GM18498 (cell line): ENCODE data around the gene SYNE2.
"Not testable (repeated sequence)": the region's sequence is repeated elsewhere in the genome, so short reads cannot be mapped to it uniquely, and the experiment has no call there.

Source experiments
- ATAC-seq: cut with Tn5 transposase; IDR thresholded peaks from one replicate; pipeline ENCODE4 v1.9.1; 2021; ENCODE audit warnings: mild to moderate bottlenecking, moderate library complexity; ENCODE audit not compliant: unreplicated experiment

The SYNE2 gene

DNA sequence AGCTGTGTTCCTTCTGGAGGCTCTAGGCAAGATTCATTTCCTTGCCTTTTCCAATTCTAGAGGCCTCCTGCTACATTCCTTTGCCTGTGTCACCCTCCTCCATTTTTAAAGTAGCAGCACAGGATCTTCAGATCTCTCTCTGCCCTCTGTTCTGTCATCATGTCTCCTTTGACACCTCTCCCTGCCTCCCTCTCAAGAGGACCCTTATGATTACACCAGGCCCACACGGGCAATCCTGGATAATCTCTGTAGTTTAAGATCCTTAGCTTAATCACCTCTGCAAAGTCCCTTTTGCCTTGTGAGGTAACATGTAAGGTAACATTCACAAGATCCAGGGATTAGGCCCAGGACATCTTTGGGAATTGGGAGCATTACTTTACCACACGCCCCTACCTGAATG is 155.2 kb downstream of the SYNE2 start:
- ATAC-seq = no peak

DNA sequence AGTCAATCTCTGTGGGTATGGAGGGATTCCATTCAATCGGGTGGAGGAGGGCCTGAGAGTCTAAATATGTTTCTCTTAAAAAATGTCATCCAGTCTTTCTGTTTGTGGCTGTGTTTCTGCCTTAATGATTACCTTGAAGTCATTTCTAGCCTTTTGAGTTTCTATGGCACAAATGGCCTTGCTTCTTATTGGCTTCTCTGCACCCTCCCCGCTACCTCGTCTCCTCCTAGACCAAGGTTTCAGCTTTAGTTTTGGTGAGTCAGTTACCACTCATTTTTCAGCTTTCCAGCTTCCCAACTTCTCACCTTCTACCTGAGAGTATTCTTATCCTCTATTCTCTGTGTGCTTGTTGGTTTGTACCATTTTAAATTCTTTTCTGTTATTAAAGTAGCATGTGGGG is 159.2 kb downstream of the SYNE2 start:
- ATAC-seq = no peak

DNA sequence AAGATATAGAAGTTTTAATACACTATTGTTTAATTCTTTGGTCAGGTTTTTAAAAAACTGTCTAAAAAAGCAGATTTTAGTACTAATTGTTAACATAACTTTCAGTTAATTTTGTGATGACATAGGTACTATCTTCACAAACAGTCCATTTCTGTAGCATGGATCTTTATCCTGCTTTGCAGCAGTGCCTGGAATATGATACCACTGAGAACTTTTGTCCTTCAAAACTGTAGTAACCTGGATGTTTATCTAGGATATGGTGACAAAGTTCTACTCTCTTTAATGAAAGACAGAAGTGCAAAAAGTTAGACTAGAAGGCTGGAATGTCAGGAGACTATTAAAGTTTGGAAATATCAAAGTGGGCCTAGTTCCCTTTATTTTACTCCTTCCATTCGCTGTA is 159.9 kb downstream of the SYNE2 start:
- ATAC-seq = no peak

DNA sequence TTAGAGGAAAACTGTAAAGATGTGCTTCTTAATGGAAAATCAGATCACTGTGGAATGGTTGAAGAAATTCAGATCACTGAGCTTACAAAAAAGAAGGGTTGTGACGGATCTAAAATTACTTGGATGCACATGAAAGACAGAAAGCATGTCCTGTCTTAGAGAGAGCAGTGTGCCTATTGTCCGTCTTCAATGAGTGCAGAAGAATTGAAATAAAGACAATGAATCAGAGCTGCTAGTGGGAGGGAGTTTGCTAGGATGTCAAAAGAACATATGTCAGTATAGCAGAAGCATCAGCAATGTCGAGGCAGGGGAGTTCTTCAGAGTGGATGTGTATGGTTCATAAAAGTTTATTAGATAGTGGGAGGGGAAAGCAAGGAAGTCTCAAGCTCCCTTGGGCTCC is 172.7 kb downstream of the SYNE2 start:
- no peak for ATAC-seq

DNA sequence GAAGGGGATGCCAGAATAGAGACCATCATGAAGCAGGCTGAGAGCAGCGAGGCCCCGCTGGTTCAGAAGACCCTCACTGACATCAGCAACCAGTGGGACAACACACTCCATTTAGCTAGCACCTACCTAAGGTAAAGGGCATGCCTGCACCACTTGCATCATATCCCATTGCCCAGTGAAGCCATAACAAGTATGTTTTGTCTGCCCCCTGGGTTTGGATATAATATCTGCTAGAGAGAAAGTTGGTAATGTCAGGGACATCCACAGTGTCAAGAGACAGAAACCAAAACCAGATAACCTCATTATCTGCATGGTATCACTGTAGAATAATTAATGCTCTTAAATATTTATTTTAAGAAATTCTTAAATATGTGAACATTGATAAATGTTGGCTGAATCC is 173.8 kb downstream of the SYNE2 start:
- no peak for ATAC-seq

DNA sequence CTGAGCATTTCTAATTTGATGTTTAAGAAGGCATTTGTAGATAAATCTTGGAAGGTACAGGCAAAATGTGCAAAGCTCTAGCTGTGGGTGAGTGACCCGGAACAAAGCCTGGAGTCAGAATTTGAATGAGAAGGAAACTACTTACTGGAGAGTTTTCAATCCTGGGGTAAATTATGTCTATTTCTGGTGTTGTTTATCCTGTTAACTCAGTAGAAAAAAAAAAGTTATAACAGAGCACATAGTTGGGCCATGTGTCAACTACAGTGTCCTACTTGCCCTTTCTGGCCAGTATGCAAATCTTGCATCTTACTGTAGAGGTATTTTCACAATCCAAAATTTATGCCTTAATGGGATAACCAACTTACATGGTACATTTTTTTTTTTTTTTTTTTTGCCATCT is 182.3 kb downstream of the SYNE2 start:
- no peak for ATAC-seq

DNA sequence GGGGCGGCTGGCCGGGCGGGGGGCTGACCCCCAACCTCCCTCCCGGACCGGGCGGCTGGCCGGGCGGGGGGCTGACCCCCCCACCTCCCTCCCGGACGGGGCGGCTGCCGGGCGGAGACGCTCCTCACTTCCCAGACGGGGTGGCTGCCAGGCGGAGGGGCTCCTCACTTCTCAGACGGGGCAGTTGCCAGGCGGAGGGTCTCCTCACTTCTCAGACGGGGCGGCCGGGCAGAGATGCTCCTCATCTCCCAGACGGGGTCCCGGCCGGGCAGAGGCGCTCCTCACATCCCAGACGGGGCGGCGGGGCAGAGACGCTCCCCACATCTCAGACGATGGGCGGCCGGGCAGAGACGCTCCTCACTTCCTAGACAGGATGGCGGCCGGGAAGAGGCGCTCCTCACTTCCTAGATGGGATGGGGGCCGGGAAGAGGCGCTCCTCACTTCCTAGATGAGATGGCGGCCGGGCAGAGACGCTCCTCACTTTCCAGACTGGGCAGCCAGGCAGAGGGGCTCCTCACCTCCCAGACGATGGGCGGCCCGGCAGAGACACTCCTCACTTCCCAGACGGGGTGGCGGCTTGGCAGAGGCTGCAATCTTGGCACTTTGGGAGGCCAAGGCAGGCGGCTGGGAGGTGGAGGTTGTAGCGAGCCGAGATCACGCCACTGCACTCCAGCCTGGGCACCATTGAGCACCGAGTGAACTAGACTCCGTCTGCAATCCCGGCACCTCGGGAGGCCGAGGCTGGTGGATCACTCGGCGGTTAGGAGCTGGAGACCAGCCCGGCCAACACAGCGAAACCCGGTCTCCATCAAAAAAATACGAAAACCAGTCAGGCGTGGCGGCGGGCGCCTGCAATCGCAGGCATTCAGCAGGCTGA is 185.3 kb downstream of the SYNE2 start:
- not testable (repeated sequence) for ATAC-seq

DNA sequence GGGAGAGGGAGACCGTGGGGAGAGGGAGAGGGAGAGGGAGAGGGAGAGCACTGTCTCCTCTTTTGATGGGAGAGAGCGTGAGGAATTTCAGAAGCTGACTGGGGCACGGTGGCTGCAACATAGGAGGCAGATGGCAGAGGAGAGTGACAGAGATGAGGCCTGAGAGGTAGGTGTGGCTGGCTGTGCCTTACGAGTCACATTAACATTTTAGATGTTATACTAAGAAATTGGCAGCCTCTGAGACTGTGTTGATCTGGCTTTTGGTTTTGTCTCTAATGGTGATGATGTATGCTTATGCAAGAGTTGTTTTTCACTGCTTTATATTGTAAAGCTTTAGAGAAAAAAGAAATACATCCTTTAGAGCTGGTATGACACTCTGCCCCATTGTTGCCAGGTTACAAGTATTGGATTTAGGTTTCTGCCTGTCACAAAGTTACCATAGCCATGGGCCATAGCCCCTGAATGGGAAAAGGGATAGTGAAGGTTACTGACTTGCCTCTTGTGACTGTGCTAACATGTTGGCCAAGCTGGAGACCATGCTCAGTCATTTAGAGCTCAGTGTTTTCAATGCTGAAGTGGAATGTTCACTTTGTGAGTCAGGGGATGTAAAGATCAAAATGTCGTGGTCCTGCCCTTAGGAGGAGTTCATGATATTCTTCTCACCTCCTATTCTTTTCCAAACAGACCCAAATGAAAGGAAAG is 186.2 kb downstream of the SYNE2 start:
- ATAC-seq = no peak

DNA sequence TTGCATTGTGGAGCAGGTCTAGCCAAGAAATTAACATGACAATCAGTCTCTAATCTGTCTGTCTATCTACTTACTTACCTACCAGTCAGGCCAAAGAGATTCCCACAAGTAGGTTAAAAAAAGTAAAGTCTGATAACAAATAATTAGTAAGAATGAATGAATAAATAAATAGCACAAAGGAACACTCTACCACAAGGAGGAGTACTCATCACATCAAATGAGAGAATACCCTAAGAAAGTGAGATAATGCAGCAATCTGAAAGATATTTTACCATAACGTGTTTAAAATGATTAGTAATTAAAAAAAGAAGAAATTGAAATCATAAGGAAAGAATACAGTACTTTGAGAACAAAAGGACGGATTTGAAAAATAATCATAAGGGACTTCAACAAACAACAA is 187.2 kb downstream of the SYNE2 start:
- ATAC-seq = no peak

DNA sequence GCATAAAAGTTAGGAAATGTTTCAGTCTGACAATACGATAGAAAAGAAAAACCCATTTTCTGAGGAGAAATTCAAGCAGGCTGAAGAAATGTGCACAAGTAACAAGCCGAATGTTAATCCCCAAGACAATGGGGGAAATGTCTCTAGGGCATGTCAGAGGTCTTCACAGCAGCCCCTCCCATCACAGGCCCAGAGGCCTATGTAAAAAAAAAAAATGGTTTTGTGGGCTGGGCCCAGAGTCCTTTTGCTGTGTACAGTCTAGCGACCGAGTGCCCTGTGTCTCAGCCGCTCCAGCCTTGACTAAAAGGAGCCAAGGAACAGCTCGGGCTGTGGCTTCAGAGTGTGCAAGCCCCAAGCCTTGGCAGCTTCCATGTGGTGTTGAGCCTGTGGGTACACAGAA is 190.5 kb downstream of the SYNE2 start:
- not testable (repeated sequence) for ATAC-seq

DNA sequence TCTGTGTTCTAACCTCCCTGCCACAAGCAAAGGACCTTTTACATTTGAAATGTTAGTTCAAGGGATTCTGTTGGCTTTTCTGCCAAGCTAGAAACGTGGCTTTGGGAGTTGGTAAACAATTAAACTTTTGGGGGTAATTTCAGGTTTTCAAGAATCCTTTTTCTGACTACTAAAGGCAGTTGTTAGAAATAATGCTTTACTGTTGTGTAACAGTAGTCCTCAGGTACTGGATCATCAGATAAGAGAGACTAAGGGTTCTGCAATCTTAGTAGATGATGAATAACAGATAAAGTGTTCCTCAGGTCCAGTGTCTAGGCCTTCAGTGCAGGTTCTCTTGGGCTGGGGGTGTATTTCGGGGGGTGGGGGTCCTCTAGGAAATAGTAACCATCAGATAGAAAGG is 192.3 kb downstream of the SYNE2 start:
- no peak for ATAC-seq

DNA sequence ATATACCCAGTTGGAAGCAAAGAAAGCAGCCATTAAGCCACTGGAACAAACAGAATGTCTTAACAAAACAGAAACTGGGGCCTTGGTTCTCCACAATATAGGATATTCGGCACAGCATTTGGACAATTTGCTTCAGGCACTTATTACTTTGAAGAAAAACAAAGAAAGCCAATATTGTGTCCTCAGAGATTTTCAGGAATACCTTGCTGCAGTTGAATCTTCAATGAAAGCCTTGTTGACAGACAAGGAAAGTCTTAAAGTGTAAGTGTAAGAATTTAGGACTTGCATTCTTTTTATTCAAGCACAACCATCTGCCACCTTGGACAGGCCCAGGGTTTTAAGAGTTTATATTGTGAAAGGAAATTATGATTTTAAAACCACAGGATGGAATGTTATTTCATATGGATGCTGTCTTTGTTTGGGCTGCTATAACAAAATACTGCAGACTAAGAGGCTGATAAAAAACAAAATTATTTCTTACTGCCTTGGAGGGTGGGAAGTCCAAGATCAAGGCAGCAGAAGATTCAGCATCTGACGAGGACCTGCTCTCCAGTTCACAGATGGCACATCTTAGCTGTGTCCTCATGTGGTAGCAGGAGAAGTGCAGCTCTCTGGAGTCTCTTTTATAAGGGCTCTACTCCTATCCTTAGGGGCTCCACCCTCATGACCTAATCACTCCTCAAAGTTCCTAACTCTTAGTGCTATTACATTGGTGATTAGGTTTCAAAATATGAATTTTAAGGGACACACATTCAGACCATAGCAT is 197.0 kb downstream of the SYNE2 start:
- ATAC-seq = no peak

DNA sequence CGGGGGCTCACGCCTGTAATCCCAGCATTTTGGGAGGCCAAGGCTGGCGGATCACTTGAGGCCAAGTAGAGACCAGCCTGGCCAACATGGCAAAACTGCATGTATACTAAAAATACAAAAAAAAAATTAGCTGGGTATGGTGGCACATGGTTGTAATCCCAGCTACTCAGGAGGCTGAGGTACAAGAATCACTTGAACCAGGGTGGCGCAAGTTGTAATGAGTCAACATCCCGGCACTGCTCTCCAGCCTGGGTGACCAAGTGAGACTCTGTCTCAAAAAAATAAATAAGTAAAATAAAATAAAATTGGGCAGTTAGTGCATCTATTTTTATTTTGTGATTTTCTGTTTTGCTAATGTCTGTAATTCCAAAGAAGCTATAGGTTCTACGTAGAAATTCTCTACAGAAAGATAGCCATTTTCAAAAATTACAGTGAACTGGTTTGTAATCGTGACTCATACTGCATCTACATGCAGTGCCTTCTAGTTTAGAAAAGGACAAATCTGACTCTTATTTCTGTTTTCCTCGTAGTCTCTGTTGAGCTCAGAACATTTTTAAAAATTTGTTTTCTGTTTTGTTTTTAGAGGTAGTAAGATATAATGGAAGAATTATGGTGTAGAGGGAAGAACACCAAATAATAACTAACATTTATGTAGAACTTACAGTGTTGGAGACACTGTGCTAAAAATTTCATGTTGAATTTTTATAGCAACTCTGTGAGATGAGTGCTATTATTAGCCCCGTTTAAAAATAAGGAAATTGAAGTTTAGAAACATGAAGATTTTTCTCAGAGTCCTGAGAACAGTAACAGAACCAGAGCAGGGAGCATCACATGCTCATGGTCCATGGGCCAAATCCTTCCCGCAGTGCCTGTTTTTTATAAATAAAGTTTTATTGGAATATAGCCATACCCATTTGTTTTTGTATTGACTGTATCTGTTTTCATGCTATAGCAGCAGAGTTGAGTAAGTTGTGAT is 201.2 kb downstream of the SYNE2 start:
- ATAC-seq = no peak

DNA sequence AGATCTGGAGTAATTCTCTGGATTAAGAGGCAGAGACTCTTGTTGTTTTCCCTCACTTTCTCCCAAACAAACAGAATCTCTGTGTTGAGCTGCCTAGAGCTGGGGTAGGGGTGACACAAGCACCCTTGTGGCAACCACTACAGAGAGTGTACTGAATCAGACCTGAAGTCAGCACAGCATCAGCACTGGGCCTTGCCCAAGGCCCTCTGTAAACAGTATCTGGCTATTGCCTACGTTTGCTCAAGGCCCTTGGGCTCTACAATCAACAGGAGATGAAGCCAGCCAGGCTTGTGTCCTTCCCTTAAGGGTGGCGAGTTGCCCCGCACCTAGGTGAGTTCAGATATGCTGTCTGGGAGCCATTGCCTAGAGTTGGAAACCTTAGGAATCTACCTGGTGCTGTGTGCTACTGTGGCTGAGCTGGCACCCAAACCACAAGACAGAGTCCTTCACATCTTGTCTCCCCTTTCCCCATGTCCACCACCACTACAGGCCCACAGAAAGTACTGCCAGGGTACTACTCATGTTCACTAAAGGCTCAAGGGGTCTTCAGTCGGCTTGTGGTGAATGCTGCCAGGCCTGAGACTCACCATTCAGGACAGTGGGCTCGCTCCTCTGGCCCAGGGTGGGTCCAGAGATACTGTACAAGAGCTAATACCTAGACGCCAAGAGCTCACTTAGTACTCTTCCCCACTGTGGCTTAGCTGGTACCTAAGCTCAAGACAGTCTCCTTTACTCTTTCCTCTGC is 206.8 kb downstream of the SYNE2 start:
- ATAC-seq = no peak

DNA sequence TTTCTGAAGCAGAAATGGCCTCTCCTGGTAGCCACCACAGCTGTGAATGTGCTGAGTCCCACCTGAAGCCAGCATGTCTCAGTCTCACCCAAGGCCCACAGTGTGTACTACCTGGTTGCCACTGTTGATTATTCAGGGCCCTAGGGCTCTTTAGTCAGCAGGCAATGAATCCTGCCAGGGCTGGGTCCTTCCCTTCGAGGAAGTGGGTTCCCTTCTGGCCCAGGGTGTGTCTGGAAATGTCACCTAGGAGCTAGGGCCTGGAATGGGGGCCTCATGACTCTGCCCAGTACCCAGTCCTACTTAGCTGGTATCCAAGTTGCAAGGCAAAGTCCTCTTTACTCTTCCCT is 207.4 kb downstream of the SYNE2 start:
- ATAC-seq = no peak

DNA sequence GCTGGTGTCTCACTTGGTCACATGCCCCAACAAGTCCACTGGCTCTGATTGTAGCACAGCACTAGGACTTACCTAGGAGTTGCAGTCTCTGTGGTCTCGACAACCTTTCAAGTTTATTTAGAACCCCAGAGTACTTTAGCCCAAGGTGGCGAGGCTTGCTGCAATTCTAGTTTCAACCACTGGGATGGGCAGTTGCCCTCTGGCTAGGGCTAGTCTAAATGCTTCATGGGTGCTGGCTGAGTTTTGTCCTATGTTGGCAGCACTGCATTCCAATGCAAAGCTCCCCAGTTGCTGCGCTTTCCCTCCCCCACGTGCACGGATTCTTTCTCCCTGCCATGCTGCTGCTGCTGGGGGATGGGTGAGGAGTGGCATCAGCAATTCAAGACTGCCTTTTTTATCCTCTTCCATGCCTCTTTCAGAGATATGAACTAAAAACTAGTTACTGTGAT is 207.9 kb downstream of the SYNE2 start:
- no peak for ATAC-seq

DNA sequence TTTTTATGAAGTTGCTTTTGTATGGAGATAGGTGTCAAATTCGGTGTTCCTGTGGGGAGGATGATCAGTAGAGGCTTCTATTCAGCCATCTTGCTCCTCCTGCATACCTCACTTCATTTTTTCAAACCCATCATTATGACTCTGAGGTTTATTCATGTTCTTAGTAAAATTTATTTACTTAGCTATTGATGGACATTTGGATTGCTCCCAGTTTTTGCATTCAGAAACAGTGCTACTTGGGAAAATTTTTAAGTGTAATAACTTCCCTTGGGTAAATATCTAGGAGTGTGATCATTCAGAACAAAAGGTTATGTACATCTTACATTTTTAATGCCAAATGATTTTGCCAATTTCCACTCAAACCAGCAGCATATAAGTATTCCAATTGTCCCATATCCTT is 208.3 kb downstream of the SYNE2 start:
- ATAC-seq = no peak

DNA sequence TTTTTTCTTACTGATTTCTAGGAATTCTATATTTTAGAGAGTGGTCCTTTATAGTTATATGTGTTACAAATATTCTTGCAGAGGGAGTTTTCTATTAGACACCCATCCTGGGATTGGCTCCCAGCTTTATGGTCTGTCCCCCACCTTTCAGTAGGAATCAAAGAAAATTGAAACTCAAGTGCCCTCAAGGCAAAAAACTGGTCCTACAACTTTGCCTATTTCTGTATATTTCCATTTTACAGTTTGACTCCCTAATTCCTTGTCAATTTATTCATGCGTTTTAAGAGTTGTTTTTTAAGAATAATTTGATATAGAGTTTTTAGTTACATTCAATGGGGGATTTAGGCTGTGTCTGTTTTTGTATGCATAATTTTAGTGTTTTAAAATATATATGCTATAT is 208.9 kb downstream of the SYNE2 start:
- no peak for ATAC-seq

DNA sequence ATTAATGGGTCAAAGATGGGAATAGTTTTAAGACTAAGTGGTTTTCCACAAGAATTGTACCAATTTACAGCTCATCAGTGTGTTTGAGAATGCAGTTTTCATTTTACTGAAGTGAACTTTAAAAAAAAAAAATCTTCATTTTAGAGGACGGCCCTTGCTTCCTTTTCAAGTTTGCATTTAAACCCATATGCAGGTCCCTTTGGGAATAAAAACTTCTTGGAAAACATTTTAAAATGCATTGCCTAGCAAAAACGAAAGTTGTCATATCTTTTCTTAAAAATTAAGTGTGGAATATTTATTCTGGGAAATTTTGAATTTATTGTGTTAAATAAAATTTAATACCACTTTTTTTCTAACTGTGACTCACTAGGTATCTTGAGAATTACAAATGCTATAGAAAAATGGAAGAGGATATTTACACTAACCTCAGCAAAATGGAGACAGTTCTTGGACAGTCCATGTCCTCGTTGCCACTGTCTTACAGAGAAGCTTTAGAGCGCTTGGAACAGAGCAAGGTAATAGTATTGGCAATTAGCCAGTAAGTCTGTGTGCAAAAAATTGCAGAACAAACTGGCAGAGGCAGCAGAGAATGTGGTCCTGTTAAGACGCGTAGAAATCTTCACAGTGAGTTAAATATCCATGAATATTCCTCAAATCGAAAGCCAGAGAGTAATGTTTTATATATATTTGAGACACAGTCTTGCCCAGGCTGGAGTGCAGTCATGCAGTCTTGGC is 209.7 kb downstream of the SYNE2 start:
- no peak for ATAC-seq
